Fibroblast of skin of left quadriceps (primary cell): ENCODE data around the gene KIAA1217.

Experiments used
- DNase-seq, 2 experiments: peaks; one replicate each; pipeline ENCODE4 v3.0.0-alpha.2; 2013; ENCODE audit warnings: low read depth in 2 of 2

The KIAA1217 gene

DNA sequence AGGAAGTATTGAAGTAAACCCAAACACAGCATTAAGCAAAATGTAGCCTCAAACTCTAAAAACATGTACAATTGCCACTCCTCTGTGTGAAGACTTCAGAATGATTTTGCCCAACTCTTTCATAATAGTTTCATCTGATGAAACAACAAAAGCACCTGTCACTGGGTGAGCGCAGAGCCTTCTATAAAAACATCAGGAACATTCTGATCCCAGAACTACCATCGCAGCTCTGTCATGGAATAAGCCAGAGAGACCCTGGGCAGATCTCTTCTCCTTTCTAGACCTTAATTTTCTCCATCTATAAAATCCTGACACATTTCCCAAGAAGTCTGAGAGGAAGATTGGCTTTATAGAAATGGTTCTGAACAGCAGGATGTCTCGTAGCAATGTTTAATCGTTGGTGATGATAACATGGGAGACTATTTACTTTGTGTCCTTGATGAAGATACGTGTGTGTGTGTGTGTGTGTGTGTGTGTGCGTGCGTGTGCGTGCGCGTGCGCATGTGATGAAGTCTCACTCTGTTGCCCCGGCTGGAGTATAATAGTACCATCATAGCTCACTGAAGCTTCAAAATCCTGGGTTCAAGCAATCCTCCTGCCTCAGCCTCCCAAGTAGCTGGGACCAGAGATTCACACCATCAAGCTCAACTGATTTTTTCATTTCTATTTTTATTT, 198.0 kb downstream of the KIAA1217 start:
- no peak for DNase-seq

DNA sequence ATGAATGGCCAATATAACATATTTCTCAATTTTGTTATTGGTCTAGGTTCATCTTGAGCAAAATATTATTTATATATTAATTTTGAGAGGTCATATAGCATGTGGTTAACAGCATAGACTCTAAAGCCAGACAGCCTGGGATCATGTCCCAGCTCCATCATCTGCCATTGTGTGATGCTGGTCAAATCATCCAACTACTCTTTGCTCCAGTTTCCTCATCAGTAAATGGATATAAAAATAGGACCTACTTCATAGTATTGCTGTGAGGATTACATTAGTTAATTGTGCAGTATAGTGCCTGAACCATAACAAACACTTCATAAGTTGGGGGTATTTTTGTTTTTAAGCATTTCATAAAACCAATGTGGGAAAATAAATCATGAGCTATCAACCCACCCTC, 199.0 kb downstream of the KIAA1217 start:
- DNase-seq = no peak

DNA sequence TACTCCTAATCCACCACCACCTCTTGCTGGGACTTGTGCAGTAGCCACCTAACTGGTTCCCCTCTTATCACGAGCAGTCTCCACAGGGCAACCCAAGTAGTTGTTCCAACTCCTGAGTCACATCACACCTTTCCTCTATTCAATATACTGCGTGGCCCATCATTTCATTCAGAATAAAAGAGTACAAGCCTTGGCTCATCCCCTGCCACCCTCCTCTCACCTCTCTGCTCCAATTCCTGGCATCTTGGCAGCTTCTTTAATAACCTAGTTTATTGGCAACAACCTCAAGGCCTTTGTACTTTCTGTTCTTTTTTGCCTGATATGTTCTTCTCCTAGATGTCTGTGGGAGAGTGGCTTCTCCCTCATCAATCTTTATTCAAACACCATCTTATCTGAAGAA, 199.4 kb downstream of the KIAA1217 start:
- DNase-seq = no peak

DNA sequence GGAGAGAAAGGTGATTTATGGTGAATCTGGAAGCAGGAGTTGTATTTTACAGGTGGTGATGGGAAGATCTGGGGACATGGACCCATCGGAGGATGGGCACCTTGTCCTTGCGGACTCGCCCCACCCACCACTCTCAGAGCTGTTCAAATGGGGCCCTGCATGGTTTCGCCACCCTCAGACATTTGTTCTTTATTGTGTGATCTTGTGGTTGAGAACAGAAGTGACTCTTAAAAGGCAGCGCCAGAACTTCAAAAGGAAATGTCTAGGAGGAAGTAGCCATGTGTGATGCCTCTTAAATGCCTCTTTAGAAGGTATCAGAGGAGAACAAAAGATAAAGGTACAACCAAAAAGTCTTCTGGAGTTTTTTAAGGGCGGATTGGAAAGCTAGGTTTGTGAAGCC, 205.7 kb downstream of the KIAA1217 start:
- DNase-seq = no peak

DNA sequence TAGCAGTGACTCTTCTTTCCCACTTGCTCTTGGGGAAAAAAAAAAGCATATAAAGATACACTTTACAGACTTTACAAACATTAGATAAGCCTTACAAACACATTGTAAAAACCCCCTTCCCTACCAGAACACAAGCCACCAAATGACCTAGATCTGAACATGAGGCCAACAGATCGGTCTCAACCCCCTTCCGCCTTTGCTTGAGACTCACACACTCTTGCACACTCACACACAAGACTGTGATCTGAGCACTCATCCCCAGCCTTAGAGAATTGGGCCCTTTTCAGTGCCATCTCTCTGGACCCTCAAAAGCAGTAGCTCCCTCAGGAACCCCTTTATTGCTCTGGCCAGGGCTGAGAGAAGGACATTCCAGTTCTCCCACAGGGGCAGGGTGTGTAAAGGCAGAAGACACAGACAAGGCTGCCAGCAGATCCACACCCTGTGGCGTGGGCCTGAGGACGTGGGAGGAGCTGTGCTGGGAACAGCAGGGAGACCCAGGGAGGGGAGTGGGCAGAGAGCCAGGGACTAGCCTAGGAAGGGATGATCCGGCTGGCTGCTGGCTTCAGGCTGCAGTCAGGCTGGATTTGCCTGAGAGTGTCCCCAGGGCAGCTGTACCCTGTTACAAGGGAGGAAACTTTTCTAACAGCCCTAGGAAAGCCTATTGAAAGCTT, 206.7 kb downstream of the KIAA1217 start:
- no peak for DNase-seq

DNA sequence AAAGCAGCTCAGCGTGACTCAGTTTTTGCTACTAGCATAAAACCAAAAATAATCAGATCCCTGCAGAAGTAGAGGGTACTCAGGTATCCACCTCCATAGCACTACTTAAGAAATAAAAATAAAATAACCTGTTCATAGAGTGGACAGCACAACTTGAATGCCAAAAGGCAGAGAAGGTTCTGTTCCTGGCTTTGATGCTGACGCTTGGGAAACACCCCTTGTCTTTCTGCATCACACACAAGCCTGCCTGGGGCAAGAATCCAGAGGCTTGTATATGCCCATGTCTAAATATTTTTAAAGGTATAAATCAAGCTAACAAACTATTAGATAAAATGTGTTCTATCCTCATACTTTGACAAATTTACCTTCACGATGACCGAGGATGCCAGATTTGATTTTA, 207.3 kb downstream of the KIAA1217 start:
- DNase-seq = no peak

DNA sequence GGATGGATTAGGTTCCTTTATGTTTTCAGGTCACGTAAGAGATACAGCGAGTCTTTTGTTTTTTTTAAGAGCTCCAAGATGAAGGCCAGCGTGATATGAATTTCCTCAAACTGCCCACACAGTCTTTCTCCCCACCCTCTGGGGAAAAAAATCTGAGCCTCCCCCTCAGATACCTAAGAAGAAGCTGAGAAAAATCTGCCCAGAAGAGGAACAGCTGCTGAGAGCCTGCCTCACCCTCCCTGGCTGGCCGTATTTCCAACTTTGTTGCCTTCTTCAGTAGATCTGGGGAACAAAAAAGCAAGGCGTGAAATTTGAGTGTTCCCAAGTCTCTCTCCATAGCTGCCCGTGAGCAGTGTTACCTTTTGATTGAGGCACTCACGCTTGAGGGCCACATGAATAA, 208.1 kb downstream of the KIAA1217 start:
- no peak for DNase-seq

DNA sequence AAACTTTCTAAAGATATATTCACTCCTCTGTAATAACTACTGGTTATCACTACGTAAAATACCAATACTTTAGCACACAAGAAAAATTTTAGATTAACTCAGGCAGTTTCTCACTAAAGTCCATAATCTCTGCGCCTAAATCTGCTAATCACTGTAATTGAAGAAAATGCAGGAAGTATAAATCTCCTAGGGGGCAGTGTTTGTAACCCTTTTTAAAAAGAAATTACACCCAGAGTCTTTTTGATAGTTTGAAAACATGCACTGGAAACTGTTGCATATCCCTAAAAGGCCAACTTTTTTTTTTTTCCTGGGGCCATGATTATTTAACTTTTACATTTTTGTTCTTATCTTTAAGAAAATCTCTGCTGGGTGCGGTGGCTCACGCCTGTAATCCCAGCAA, 209.6 kb downstream of the KIAA1217 start:
- DNase-seq = no peak

DNA sequence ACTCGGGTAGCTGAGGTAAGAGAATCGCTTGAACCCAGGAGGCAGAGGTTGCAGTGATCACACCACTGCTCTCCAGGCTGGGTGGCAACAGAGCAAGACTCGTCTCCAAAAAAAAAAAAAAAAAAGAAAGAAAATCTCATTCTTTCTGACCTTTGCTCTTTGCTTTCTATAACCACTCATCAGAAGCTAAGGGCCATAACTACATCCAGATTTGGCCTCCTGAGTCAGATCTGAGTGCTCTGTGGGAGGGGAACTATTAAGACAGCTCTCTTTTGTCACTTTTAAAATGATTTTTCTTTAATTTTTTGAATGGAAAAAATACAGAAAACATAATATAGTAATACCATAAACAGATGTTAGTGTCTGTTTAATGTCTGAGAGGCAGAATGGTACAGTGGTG, 210.1 kb downstream of the KIAA1217 start:
- no peak for DNase-seq

DNA sequence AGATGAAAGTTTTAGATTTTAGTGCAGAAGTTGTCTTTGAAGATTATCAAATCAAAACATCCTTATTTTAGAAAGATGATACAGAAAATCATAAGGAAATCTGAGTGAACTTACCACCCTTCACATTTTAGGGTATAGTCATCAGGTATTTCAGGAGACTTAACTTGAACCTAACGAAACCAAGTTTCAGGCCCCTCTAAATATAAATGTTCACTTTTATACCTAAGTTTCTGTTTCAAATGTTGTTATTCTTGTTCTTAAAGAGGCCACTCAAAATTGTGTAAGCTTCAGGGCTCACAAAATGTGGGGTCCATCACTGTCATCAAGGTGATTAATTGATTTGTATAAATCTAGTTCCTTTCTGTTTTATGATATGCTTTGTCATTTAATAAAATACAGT, 216.2 kb downstream of the KIAA1217 start:
- no peak for DNase-seq

DNA sequence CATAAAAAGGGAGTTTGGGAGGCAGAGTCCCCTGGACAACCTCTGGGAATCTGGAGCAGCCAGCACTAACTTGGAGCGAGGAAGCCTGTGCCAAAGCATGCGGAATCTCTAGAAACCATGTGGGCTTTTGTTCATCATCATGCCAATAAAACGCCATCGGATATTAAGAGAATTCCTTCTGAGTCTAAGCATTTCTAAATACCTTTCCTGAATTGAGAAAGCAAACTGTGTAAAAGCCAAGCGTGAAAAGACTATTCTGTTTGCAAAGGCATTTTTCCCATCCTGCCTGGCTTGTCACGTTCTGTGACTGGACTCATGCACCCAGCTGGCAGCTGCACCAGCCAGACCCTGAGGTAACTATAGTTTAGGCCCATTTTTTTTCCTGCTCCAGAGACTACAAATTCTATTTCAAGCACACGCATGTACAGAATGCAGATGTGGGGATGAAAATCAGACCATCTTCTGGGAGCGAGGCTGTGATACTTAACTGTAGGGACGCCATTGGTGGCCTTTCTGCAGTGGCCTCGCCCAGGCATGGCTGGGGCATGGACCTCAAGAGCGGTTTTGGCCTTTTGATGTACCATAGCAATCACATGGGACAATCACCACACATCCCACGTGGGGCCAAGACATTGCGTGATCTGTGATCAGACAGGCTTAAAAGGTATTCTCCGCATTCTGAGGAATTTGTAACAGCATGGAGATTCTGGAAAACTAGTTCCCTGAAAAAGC, 218.9 kb downstream of the KIAA1217 start:
- DNase-seq = no peak

DNA sequence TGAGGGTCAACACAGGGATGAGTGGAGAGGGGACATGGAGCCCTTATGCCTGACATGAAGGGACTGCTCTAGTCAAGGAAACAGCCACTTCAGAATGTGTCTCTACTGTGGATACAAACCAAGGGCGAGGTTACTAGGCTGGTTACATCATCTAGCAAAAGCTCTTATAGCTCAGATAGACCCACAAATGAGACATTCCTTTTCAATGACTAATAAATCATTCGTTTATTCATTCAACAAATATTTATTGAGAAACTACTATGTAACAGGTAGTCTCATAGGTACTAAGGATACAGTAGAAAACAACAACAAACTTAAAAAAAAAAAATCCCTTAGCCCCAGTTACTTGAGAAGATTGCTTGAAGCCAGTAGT, 219.5 kb downstream of the KIAA1217 start:
- no peak for DNase-seq

DNA sequence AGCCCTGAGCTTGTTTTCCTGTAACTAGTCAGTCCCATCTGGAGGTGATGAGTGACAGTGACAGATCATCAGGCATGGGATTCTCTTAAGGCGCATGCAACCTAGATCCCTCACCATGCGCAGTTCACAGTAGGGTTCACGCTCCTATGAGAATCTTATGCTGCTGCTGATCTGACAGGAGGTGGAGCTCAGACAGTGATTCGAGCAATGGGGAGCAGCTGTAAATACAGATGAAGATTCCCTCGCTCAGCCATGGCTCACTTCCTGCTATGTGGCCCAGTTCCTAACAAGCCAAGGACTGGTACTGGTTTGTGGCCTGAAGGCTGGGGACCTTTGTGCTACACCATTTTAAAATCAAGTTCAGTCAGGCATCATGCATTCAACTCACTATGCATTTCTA, 221.7 kb downstream of the KIAA1217 start:
- no peak for DNase-seq

DNA sequence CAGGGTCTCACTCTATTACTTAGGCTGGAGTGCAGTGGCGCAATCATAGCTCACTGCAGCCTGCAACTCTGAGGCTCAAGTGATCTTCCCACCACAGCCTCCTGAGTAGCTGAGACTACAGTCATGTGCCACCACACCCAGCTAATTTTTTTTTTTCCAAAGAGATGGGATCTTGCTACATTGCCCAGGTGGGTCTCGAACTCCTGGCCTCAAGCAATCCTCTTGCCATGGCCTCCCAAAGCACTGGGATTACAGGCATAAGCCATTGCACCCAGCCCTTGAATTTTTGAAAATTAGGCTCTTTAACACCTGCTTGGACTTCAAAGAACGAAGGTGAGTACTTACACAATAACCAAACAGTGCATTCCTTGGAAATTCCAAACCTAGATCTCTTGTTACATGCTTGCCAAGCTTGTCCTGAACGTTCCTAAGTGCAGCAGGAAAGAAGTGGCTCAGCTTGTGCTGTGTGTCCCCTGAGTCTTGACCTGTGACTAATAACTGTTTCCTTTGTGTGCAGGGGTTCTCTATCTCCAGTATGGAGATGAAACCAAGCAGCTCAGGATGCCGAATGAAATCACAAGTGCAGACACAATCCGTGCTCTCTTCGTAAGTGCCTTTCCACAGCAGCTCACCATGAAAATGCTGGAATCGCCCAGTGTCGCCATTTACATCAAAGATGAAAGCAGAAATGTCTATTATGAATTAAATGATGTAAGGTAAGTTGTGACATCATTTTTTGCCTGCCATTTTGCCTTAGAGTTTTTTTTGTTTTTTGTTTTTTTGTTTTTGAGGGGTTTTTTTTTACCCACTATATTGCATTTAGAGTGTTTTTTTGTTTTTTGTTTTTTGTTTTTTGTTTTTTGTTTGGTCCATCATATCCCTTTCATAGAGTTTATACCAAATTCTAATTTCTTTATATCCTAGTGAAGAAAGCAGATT, 223.8 kb downstream of the KIAA1217 start:
- DNase-seq = no peak

DNA sequence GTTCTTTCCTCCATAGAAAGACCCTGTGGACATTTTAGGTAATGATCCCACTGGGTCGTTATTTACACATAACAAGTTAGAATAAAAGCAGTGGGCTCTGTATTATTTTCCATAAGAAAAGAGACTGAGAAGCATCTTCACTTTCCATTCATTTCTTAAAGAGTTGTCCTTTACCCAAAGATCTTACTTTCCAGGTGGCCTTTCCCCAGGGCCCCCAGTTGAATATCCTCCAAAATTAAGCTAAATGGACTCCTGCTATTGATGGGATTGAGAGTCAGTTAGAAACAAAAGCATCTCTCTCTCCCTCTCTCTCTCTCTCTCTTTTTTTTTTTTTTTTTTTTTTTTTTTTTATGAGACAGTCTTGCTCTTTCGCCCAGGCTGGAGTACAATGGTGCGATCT, 224.8 kb downstream of the KIAA1217 start:
- DNase-seq = no peak

DNA sequence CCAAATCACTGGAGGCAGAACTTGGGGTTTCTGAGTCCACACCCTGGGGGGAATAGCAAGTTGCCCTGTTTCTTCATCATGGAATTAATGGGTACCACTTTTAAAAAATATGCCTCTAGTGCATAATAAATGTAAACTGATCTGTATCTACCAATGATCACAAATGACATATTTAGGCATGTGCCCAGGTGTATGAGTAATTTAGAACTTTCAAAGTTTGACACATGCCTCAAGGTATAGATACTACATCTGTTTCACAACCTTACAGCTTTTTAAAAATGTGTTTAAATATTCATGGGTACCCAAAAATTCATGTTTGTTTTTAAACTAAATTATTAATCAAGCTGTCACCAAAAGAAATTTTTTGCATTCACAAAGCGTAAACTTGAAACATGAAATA, 226.0 kb downstream of the KIAA1217 start:
- no peak for DNase-seq

DNA sequence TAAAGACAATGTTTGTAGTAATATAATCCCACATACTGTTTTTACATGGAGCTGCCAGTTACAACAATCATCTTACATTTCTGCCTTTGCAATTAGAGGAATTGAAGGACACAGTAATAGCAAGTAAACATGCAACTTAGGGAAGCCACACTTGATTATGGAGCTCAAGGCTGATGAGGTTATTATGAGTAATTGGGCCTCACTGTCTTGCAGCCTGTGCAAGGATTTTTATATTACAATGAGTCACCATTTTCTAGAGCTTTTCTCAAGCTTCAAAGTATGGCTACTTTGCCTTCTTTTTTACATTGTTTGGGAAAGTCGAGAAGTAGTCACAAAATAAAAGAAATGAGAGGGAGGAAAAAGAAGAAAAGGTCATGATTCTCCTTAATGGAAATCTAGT, 226.4 kb downstream of the KIAA1217 start:
- DNase-seq = peak in 1 of 2 experiments; percentile 54

DNA sequence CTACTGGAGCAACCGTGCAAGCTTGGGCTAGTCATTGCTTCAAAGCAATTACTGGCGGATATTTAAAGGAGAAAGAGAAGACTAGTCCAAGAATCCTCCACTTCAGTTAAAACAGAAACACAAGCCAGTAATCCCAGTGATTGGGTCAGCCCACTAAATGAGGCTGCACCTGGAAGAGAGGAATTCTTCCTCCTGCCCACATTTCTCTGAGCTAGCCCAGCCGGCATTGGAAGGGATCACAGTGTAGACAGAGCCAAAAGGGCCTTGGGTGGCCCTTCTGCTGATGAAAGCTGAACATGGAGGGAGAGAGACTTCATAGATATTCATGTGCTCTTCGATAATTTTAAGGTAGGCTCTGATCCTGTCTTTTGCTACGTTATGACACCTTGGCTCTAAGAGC, 228.4 kb downstream of the KIAA1217 start:
- no peak for DNase-seq

DNA sequence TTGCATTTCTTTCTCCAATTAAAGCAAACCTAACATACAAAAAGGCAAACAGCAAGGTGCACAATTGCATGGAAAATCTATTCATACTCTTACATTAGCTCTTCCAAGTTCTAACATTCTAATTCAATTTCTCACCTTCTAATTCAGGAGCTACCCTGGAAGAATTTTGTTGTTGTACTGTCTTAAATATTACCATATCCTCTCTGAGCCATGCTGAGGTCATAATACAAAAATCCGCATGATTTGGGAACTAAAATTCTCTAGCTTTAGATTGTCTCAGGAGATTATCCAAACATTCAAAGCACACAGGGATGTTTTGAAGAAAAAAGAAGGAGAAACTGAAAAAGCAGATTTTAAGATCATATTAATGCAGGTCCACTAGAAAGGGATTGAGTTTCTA, 229.9 kb downstream of the KIAA1217 start:
- DNase-seq = no peak

DNA sequence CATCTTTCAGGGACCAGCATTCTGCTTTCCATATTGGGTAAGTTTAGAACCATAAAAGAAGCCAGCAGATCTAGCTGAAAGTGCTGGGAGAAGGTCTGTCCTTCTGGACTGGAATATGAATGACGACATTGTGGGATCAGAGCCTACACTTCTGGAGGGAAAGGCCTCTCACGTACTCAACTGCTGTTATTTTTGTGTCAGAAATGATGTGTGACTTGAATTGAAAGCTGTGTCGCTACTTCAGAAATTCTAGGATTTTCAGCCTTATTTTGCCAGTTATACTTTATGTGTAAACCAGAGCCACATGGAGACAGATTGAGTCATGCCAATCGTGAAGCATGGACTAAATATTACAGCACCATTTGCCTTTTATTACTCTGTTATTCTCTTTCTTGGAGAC, 231.0 kb downstream of the KIAA1217 start:
- no peak for DNase-seq

DNA sequence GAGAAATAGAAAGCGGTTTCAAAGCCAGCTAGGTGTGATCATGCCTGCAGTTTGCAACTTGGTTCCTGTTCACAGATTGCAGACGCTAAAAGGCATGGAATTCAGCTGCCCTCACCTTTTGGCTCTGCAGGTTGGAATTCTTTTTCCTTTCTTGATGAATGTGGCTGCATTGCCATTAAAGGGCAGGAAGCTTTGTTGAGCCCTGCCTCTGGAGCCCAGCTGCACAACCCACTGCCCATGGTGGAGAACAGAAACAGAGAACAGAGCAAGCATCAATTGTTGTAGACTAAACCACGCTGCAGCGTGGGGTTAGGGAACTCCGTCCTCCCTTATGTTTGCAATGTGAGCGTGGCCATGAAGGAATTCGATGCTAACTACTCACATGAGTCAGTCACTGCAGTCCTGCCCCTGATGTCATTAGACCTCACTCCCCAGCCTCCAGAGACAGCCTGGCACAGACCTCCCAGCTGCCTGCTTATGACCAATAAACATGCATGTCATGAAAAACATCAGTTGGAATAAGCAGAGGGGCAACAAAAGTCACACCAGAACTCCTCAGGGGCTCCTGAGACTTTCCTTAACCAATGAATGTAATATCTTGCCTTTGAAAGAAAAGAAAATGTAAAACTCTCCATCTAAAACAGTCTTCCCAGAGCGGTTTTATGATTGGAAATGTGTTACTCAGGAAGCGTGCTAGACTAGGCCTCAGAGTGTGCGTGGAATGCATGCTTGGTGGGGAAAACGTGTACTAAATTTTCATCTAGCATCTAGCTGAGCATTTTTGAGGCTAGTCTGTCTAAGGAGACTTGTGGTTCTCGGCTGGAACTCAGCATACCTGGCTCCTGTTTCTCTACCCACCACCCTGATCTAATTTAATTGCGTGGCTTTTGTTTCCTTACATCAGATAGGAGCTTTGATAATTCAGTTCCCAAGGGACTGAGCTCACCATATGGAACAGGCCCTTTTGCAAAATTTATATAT, 232.2 kb downstream of the KIAA1217 start:
- peak in 1 of 2 experiments; percentile 81 for DNase-seq
